ENCODE measurements around the gene PRH2.

The PRH2 gene

DNA sequence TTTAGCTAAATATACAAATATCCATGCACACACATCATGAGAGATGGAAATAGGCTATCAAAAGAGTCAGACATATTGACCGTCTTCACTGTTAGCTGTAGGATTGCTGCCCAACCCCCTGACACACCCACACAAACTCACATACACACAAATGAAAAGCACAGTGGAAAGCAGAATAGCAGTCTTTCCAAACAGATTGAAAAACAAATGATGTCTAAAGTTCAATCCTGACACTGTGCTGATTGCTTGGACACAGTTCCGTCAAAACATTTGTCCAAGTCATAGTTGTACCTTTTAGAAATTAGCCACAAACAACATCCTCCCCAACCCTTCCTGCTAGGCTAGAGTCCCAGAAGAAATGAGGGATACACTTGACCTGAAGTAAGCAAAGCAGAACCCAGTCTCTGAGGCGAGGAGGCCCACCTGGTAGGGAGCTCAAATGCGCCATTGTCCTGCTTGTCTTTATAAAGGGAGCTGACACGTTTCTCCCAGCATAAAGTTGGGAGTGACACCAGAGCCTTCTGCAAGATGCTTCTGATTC is at the start of gene PRH2:
TSS of gene PRH2 (plus strand) at position 491 of the 541 bp plus-strand sequence. CDS start at position 529, 38 bp downstream.
- DNase-seq (ENCODE audit: low read depth in 1 of 2, low spot score in 1 of 2): no peak

DNA sequence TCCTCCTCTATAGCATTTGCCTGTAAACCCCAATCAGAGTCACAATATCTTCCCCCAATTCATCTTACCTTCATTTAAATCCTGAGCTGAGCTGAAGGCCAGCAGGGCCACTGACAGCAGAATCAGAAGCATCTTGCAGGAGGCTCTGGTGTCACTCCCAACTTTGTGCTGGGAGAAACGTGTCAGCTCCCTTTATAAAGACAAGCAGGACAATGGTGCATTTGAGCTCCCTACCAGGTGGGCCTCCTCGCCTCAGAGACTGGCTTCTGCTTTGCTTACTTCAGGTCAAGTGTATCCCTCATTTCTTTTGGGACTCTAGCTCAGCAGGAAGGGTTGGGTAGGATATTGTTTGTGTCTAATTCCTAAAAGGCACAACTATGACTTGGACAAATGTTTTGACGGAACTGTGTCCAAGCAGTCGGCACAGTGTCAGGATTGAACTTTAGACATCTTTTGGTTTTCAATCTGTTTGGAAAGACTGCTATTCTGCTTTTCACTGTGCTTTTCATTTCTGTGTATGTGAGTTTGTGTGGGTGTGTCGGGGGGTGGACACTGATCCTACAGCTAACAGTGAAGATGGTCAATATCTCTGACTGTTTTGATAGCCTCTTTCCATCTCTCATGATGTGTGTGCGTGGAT is 44.8 kb upstream of the PRH2 start, which contains the start of gene PRH1:
TSS of gene PRH1 (minus strand) at position 170 of the 640 bp plus-strand sequence. CDS start at position 132, 38 bp downstream.
- no peak for DNase-seq (ENCODE audit: low read depth in 1 of 2, low spot score in 1 of 2)

DNA sequence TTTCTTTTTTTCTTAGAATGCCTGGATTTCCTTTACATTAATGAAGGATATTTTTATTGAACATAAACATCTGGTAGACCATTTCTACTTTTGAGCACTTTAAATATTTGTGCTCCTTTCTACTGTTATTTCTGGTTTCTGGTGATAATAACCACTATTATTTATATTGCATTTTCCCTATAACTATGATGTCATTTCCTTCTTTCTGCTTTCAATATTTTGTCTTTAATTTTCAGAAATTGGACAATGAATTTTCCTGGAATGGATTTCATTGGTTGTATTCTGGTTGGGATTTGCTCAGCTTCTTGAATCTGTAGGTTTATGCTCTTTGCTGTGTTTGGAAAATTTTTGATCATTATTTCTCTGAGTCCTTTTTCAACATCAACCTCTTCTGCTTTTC is 39.8 kb upstream of the PRH2 start:
- DNase-seq (ENCODE audit: low read depth in 1 of 2, low spot score in 1 of 2): no peak

DNA sequence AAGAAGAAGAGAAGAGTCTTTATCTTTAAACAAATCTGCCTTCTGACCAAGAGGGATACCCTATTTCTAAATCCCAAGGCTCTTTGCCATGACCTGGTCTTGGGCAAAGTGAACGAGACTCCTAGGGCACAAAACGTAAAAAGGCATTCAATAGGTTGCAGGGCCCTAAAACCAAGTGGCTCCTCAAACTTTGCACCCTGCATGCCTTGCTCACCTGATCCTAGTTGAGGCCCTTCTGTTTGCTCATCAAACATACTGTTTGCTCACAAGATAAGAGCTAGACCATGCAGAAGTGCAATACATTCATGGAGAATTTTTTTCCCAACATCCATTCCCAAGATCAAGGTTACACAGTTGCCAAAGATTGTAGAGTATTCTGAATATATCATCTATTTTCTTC is 37.1 kb upstream of the PRH2 start:
- DNase-seq (ENCODE audit: low read depth in 1 of 2, low spot score in 1 of 2): no peak

GRCh38 chr12:10896854-10897253 is 32.2 kb upstream of the PRH2 start:
- DNase-seq (ENCODE audit: low read depth in 1 of 2, low spot score in 1 of 2): no peak

DNA sequence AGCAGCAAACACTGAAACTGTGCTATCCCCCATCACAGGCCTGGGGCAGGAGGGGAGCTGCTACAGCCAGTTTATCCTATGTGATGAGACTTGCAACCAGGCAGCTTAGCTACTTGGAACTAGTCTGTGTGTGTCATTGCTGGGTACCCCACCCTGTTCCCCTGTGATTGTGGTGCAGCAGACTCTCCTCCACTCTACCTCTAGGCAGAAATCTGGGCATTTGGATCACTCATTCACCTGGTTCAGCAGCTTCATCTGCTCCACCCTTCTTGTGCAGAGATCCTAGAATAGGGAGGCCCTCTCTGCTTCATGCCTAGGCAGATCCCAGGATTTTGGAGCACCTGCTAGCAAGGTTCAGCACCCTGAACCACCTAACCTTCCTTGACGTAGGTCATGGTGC is 28.5 kb upstream of the PRH2 start:
- no peak for DNase-seq (ENCODE audit: low read depth in 1 of 2, low spot score in 1 of 2)

- DNase-seq (ENCODE audit: low read depth in 1 of 2, low spot score in 1 of 2): no peak
These were observed 28.1 kb upstream of the PRH2 start for GRCh38 chr12:10900972-10901371.

DNA sequence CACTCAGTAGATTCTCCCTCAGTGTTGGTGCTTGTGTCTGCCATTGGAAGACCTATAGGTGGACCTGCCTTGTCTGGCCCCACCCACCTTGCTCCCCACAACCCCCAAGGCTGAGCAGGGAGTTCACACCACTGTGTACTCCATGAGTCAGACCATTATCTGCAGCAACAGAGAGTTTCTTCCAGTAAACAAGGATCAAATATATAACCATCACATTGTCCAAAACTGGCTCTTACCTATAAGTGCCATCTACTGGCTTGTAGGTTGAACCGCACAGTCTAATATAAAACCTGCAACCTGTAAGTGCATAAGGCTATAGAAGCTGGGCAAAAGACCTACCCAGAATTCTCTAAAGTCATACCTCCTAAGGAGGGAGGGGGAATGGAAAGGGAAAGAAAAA is 27.6 kb upstream of the PRH2 start:
- DNase-seq (ENCODE audit: low read depth in 1 of 2, low spot score in 1 of 2): no peak

- DNase-seq (ENCODE audit: low read depth in 1 of 2, low spot score in 1 of 2): no peak
These were observed 24.4 kb upstream of the PRH2 start for GRCh38 chr12:10904686-10905085.

DNA sequence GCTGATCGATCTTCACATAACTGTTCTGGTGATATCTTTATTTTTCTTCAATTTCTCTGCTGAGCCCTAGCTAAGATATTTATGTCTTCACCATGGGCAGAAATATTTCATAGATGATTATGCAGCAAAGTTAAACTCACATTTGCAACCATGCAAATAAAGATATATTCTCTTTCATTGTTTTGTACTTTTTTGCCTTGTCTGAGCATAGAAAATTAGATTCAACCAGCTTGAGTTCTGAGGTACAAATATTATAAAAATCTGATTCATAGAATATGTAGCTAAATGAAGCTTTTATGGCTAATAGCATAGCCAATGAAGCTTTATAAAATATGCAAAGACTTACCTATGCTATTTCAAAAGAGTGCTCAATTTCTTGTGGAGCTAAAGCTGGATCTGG is 19.6 kb upstream of the PRH2 start, which contains the start of gene TAS2R13:
TSS of gene TAS2R13 (minus strand) at position 101 of the 400 bp plus-strand sequence. CDS start 264 bp downstream, outside the sequence.
- no peak for DNase-seq (ENCODE audit: low read depth in 1 of 2, low spot score in 1 of 2)

DNA sequence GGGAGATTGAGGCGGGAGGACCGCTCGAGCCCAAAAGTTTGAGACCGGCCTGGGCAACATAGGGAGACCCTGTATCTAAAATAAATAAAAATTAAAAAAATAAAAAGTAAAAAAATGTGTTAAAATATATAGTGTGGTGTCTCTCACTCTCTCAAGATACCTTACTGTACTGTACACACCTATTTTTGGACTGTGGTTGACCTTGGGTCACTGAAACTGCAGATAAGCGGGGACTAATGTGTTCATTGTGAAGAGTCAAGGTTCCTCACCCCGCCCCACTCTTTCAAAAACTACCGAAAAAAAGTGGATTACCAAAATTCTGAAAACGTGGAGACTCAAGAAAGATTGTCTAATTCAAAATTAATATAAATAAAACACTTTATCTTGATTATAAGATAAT is 18.7 kb upstream of the PRH2 start:
- no peak for DNase-seq (ENCODE audit: low read depth in 1 of 2, low spot score in 1 of 2)

- no peak for DNase-seq (ENCODE audit: low read depth in 1 of 2, low spot score in 1 of 2)
These were observed 9.2 kb upstream of the PRH2 start for GRCh38 chr12:10919809-10920208.

DNA sequence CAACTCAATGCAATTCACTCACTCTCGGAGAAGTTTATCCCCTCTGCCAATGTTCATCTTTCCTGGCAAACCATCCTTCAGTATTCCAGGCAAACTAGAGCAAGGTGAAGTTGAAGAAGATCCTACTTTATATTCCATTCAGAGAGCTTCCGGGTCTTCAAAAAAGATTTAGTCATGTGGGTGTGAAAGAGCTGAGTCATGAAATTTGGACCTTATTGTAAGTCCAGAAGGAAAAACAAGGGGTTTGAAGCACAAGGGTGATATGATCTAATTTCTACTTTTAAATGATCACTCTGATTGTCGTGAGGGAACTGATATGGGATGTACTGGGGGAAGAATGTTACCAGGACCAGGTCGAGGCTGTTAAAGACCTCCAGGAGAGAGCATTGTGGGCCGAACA is 2.8 kb upstream of the PRH2 start:
- DNase-seq (ENCODE audit: low read depth in 1 of 2, low spot score in 1 of 2): no peak

GRCh38 chr12:10936506-10936905 is 7.5 kb downstream of the PRH2 start:
- DNase-seq (ENCODE audit: low read depth in 1 of 2, low spot score in 1 of 2): no peak

DNA sequence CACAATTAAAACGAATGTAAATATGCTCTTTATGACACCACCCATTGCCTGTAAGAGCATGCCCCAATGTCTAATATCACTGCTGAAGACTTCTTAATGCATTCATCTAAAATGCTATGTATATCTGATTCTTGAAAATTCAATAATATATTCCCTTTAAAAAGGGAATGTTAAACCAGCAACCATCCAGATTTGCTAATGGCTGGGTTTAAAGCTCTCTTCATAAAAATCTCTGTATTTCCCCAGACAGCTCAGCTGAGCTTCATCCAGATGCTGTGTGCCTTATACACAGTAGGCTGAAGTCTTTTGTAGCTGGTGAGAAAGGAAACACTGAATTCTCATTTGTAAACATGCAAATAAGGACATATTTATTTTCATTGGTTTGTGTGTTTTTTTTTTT is 10.1 kb downstream of the PRH2 start, which contains the start of gene TAS2R14:
TSS of gene TAS2R14 (minus strand) at position 101 of the 400 bp plus-strand sequence. CDS start at position 45, 56 bp downstream.
- no peak for DNase-seq (ENCODE audit: low read depth in 1 of 2, low spot score in 1 of 2)

- DNase-seq (ENCODE audit: low read depth in 1 of 2, low spot score in 1 of 2): no peak
These were observed 11.4 kb downstream of the PRH2 start for GRCh38 chr12:10940389-10940788.

DNA sequence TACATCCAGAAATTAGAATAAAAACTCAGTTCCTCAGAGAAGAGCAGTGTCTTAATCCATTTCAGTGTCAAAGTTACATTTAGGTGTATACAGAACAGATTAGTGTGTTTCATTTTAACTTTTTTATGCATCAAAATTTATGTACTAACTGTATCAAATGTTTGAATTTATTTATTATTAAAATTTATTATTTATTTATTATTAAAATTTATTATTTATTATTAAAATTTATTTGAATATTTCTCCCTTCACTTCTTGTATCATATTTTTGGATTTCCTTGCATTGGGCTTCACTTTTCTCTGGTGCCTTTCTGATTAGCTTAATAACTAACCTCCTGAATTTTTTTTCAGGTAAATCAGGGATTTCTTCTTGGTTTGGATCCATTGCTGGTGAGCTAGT is 12.3 kb downstream of the PRH2 start:
- DNase-seq (ENCODE audit: low read depth in 1 of 2, low spot score in 1 of 2): no peak

- no peak for DNase-seq (ENCODE audit: low read depth in 1 of 2, low spot score in 1 of 2)
These were observed 13.0 kb downstream of the PRH2 start for GRCh38 chr12:10941916-10942607.

DNA sequence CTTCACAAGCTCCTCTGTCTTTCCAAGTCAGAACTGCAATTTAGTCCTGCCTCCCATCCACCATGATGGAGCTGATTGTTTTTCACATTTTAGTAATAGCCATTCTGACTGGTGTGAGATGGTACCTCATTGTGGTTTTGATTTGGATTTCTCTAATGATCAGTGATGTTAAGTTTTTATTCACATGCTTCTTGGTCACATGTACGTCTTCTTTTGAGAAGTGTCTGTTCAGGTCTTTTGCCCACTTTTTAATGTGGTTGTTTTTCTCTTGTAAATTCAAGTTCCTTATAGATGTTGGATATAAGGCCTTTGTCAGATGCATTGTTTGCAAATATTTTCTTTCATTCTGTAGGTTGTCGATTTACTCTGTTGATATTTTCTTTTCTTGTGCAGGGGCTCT is 14.1 kb downstream of the PRH2 start:
- DNase-seq (ENCODE audit: low read depth in 1 of 2, low spot score in 1 of 2): no peak

DNA sequence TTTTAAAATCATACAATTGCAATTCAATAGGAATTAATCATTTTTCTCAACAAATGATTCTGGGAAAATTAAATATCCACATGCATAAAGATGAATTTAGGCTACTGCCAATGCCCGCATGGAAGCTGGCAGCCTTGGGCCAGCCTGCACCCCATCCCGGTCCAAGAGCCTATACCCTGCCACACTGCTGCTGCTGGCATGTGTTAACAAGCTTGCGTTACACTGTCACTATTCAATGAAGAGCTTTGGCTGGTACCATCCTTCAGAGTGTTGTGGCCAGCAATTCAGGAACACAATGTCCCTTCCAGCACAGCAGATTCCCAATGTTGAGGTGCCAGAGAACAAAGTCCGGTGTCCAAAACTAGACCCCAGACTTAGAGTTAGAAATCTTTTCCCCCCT is 23.6 kb downstream of the PRH2 start:
- no peak for DNase-seq (ENCODE audit: low read depth in 1 of 2, low spot score in 1 of 2)

DNA sequence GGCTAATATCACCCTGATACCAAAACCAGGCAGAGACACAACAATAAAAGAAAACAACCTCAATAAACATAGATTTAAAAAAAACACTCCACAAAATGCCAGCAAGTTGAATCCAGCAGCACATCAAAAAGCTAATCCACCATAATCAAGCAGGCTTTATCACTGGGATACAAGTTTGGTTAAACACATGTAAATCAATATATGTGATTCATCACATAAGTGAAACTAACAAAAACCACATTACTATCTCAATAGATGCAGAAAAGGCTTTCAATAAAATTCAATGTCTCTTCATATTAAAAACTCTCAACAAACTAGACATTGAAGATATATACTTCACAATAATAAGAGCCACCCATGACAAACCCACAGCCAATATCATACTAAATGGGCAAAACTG is 27.0 kb downstream of the PRH2 start:
- no peak for DNase-seq (ENCODE audit: low read depth in 1 of 2, low spot score in 1 of 2)

DNA sequence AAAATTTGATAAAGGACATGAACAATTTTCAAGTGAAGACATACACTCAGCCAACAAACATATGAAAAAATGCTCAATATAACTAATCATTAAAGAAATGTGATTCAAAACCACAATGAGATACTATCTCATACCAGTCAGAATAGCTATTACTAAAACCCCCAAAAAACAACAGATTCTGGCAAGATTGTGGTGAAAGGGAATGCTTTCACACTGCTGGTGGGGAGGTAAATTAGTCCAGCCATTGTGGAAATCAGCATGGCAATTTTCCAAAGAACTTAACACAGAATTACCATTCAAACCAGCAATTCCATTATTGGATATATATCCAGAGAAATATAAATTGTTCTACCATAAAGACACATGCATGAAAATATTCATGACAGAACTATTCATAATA is 28.7 kb downstream of the PRH2 start:
- no peak for DNase-seq (ENCODE audit: low read depth in 1 of 2, low spot score in 1 of 2)
